ENCODE data around the gene ADISSP.

The ADISSP gene

DNA sequence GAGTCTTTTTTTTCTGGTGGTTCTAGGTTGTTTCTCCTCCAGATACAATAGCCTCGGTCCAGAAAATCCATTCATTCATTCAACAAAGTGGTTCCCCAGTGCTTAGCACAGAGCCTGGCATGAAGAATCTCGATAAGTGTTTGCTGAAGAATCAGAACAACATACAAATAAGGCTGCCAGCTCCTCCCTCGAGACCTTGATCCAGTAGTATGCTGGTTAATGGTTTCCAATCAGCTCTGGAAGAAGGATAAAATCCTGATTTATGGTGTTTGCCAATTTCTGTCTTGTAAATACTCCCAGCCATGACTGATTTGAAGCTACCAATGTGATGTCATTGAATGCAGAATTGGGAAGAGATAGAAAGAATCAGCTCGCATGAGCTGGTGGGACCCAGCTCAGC, 31.8 kb downstream of the ADISSP start:
- no peak for DNase-seq

DNA sequence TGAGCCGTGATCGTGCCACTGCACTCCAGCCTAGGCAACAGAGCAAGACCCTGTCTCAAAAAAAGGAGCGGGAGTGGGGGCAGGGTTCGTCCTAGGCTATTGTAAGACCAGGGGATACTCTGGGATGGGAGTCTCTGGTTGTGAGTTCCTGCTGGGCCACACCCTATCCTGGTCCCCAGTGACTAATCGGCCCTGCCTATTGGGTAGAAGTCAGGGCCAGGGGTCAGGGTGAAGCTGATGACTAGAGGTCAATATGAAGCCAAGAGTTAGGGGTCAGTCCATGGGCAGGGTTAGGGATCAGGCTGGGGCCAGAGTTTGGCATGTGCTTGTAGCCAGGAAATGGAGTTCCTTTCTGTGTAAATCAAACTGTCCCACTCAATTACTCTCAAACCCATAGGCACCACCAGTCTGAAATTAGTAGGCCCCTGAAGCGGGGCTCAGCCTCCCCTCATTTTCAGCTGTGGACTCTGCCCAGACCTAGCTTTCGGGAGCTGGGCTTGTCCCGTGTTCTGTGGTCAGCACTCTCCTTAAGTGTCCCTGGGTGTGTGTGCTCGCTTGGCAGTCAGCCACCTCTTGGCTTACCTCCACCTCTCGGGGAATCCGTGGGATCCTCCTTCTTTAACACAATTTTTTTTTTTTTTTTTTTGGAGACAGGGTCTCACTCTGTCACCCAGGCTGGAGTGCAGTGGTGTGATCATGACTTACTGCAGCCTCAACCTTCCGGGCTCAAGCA, 33.3 kb downstream of the ADISSP start:
- DNase-seq: no peak

DNA sequence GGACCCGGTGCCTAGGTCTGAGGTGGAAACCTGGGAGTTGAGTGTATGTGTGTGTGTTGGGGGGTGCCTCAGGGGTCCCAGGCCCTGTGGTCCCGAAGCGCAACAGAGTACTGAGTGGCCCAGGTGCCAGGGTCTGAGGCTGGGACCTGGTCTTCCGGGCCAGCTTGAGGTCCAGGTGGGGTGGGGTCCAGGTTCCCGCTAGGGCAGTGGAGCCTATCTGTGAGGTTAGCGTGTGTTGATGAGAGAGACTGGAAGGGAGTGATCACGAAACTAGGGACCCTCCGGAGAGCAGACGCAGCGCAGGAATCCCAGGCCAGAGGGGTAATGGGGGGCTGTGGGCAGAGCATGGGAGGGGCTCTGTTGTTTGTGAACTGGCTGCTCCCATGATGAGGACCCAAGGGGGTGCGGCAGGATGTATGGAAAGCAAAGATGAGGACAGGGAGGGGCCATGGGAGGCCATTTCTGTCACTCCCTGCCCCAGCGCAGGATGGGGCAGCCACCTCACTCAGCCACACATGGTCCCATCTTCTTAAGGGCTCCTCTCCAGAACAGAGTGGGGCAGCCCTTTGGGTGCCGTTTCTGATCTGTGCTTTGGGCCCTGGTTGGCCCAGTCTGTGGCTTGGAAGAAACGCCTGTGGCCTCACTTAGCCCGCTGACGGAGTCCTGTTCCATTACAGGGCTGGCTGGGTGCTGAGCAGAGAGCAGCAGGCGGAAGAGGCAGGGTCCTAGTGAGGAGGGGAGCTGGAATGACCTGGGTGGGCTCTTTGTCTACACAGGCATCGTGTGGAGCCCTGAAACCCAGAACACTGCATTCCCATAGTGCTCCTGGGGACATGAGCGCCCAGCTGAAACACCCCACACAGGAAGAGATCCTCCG, 34.2 kb downstream of the ADISSP start:
- DNase-seq: no peak

DNA sequence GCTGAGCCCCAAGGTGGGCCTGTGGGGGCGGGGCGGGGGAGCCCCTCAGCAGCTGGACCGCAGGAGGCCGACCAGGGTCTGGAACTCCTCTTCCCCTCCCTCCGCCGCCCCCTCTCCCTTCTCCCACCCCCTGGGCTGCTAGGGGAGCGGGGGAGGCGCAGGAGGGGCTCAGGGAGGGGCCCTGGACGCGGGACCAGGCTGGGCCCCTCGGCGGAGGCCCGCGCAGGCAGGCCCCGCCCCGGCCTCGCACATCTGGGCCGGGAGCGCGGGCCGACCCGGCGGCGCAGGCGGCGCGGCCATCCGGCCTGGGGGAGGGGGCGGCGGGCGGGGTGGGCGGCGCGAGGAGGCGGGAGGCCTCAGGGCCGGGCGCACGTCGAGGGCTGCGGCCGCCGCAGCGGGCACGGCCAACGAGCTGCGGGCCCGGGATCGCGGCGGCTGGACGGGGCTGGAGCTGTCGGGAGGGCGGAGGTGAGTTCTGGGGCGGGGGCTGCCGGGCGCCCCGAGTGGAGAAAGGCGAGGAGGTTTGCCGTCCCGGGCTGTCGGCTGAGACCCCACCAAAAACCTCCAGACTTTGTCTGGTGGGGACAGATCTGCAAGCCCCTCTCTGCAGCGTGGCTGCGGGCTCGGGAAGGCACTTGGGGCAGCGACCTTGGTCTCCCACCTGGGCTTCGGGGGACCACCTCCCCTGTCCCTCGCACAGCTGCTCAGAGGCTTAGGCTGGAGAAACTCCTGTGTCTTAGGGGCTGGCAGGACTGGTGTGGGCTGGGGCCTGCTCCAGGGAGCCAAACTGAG, 35.0 kb downstream of the ADISSP start, which contains the start of gene HSPA12B:
Gene HSPA12B, plus strand, starts transcription at position 359 of the 792 bp plus-strand sequence. CDS start 5,990 bp downstream, outside the sequence.
- no peak for DNase-seq

DNA sequence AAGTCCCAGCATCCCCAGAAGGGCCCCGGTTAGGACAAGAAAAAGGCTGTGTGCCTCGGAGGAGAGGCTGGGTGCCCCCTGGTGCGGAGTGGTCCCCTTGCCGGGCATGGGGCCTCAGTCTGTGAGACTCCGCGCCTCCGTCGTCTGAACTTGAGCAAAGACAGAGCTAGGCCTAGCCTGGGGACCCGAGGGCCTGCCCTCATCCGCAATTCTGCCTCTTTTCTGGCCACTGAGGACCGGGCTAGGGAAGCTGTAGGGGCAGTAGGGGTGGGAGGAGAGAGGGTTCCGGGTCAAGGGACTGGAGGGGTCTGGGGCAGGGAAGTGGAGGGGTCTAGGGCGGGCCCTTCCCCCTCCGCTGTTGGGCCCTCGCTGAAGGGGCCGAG, 35.6 kb downstream of the ADISSP start:
- no peak for DNase-seq

DNA sequence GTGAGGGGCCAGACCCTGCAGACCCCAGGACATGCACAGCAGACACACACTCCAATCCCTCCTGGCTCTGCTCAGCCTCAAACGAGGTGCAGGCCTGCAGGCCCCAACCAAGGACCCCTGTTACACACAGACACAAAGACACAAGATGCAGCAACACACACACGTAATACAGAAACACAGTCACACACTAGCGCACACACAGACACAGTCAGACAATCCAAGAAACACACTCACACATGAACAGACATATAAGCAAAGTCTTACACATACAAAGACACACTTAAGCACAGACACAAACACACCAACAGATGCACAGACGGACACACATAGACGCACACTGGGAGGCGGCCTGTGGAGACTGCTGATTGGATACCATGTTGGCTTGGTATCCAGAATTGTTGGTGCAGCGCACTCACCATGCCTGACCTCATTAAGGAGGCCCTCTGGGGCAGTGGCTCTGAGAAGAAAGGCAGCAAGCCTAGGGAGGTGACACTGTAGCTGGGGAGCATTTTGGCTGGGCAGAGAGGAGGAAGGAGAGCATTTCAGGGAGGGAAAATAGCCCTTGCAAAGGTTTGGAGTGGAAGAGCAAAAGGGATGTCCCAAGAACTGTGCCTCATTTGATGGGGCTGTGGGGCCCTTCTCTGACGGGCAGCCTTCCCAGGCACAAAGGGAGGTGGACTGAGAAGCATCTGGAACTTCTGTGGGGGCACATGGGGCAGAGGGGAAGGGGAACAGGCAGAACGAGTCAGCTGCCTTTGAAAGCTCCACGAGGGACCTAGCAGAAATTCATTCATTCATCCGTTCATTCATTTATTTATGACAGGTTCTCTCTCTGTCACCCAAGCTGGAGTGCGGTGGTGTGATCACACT, 36.5 kb downstream of the ADISSP start:
- no peak for DNase-seq

GRCh38 chr20:3729811-3730540, 37.6 kb downstream of the ADISSP start:
- no peak for DNase-seq

GRCh38 chr20:3729378-3729777, 38.2 kb downstream of the ADISSP start:
- DNase-seq: no peak

GRCh38 chr20:3728876-3729275, 38.7 kb downstream of the ADISSP start:
- DNase-seq: no peak

DNA sequence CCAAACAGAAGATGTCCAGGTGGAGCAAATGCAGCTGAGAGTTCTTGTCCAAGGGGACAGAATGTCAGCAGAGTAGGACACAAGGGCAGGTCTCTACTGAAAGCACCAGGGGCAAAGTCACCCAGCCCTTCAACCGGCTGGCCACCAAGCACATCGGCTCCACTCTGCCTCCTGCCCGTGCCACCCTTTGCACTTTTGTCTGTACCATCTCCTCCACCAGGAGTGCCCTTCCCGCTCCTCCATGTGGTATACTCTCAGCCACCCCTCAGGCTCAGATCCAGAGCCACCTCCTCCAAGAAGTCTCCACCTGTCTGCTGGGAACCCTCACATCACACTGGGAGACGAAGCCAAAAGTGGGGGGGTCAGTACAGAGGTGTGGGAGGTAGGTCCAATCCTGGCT, 39.2 kb downstream of the ADISSP start:
- DNase-seq: no peak

DNA sequence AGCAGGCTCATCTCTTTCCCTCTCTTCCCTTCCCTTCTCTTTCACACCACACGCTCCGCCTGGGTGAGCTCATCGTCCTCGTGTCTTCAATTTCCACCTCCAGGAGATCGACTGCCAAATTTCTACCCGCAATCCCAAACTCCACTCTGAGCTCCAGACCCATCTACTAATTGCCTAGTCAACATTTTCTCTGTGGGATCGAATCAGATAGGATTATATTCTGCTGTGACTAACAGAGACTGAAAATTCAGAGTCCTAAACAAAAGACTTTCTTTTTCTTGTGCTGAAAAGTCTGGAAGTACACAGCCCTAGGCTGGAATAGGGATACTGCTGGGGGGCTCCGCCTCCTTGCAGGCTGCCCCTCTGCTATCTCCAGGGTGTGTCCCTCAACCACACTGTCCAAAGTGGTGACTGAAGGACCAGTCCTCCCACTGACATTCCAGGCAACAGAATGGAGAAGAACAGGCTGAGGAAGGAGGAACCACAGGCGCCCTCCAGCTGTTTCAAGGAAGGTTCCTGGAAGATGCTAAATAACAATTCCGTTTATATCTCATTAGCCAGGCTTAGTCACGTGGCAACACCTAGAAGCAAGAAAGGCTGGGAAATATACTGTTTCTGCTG, 40.0 kb downstream of the ADISSP start:
- no peak for DNase-seq

- DNase-seq: no peak
Measured at GRCh38 chr20:3724356-3724755, 43.2 kb downstream of the ADISSP start.

DNA sequence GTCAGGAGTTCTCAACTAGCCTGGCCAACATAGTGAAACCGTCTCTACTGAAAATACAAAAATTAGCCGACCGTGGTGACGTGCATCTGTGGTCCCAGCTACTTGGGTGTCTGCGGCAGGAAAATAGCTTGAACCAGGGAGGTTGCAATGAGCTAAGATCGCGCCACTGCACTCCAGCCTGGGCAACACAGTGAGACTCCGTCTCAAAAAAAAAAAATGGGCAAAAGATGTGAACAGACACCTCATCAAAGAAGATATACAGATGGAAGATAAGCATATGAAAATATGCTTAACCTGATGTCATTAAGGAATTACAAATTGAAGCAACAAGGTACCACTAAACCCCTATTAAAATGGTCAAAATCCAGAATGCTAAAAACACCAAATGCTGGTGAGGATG, 44.3 kb downstream of the ADISSP start:
- no peak for DNase-seq

DNA sequence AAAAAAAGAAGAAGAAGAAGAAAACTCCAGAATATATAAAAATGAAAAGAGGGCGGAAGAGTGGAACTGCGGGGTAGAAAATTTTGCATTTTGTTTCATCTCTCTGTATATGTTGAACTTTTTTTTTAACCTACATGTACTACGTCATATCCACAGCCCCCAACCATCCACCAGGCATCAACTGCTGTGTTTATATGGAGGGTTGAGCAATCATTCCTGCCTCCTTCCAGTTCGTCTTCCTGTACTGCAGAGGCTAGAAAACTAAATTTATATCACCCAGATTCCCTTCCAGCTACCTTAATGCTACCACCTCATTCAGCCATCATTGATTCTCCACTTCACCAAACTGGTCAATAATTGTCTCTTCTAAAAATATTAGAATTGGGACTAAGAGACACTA, 45.6 kb downstream of the ADISSP start:
- no peak for DNase-seq

GRCh38 chr20:3720626-3721025, 46.9 kb downstream of the ADISSP start:
- no peak for DNase-seq

GRCh38 chr20:3720068-3720467, 47.5 kb downstream of the ADISSP start:
- no peak for DNase-seq

DNA sequence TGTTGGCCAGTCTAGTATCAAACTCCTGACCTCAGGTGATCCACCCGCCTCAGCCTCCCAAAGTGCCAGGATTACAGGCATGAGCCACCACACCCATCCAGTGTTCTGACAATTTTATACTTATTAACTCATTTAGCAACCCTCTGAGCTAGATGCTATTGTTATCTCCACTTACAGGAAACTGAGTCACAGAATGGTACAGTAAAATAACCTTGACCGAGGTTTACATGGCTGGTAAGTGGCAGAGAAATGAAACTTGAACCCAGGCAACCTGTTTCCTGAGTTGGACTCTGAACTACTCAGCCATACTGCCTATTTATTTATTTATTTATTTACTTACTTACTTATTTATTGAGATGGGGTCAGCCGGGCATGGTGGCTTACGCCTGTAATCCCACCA, 48.5 kb downstream of the ADISSP start:
- no peak for DNase-seq

DNA sequence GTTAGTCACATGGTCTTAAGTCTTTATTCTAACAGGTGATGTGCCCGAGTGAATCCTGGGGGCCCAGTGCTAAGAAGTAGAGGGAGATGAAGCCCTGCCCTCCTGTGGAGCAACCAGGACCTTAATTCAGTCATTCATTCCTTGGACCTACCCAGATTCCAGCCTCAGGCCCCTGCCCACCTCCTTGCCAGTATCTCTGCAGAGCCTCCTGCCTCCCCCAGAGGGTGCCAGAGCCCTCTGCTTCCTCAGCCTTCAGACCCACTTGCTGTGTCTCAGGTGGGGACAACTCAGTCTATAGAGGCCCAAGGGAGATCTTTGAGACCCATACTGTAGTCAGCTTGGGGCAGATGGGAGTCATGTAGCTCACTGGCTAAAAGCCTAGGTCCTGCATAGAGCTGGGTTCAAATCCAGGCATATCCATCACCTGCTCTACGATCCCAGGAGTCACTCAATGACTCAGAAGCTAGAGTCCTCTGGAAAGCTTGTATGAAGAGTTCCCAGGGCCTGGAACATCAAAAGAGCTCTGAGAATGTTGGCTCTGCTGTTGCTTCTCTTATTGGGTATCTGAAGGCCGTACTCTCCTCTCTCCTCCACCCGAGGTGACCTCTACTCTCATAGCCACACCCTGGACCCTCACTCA, 51.2 kb downstream of the ADISSP start:
- DNase-seq: peak; percentile 46 to 82

GRCh38 chr20:3714092-3714491, 53.5 kb downstream of the ADISSP start:
- no peak for DNase-seq

DNA sequence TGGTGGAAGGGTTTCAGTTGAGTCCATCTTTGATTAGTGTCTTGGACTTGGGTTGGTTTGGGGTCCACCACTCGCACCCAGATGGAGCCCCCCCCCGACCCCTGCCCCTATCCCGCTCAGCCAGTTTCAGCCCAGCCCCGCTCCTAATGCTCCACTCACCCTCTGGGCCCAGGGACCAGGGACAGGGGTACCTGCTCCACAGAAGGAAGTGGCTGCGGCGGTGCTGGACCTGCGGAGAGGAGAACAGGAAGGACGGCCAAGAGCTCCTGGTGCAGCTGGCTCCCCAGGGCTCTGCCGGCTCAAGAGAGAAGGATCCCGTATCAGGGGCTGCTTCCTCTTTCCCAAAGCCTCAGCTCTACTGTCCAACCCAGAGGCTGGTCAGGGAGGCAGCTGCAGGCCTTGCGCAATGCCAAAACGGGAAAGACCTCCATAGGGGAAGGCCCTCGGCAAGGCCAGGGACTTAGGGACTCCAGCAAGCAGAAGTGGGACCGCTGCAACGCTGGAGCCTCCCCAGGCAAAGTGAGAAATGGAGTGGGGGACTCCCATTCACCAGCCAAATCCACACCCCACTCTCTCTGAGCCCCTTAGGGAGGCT, 55.2 kb downstream of the ADISSP start, which contains the start of gene SIGLEC1:
Gene SIGLEC1, minus strand, starts transcription at position 322 of the 595 bp plus-strand sequence. CDS start 5,472 bp downstream, outside the sequence.
- no peak for DNase-seq

Measured in NCI-H526 (cell line).